ENCODE measurements around the gene SPPL2B. TPM values are rescaled to one million over a fixed set of nuclear protein-coding genes. Genes with fewer than 3 reads are reported as not detected.
"Not testable (repeated sequence)": the region's sequence is repeated elsewhere in the genome, so short reads cannot be mapped to it uniquely, and the experiment has no call there.

The SPPL2B gene
- total RNA-seq, result 117 and 119 TPM in 2 replicates
- long read RNA-seq, partial matches to known transcripts, result 0 of 1 reads
- long read RNA-seq, other reads (novel, unspliced or antisense), result 1 of 1 reads

GRCh38 chr19:2328401-2329148 lies at the start of gene SPPL2B, which contains the start of gene LSM7:
Gene SPPL2B (plus strand): TSS chr19:2328684. CDS start chr19:2328710, 26 bp downstream.
Gene LSM7 (minus strand): TSS chr19:2328586. CDS start chr19:2328566, 20 bp downstream.
- H3K36me3 Mint-ChIP-seq (ENCODE audit: low read depth), result no peaks in the 10 kb centered on the region

GRCh38 chr19:2280633-2281264 lies 47.7 kb upstream of the SPPL2B start:
- no peak overlapping the region for H3K27ac Mint-ChIP-seq (ENCODE audit: unreplicated experiment)
- DNase-seq (ENCODE audit: low read depth, low spot score), result no peak
- H3K27me3 Mint-ChIP-seq (ENCODE audit: low read depth), result peaks cover 15% of the 10 kb centered on the region
- H3K36me3 Mint-ChIP-seq (ENCODE audit: low read depth), result no peaks in the 10 kb centered on the region
- peaks cover 5% of the 10 kb centered on the region for H3K4me1 Mint-ChIP-seq
- TF ChIP-seq CTCF (conservative IDR thresholded peaks at IDR 0.05), result no peak
- no peak overlapping the region for H3K4me3 Mint-ChIP-seq
- no peaks in the 10 kb centered on the region for H3K9me3 Mint-ChIP-seq

More at GRCh38 chr19:2328401-2329148, at the start of gene SPPL2B, which contains the start of gene LSM7:
- Mint-ChIP-seq H3K27me3 (ENCODE audit: low read depth) (peaks cover 2% of the 10 kb centered on the region), H3K27ac (ENCODE audit: unreplicated experiment) (peak within 1 kb of the TSS; percentile 98), H3K9me3 (no peaks in the 10 kb centered on the region), H3K4me3 (peak within 1 kb of the TSS; percentile 95), H3K4me1 (peaks cover 45% of the 10 kb centered on the region)
- DNase-seq (ENCODE audit: low read depth, low spot score), result peak; percentile 91
- no peak for TF ChIP-seq CTCF (conservative IDR thresholded peaks at IDR 0.05)

GRCh38 chr19:2281265-2282061 lies 47.0 kb upstream of the SPPL2B start:
- H3K4me3 Mint-ChIP-seq; H3K27ac Mint-ChIP-seq (ENCODE audit: unreplicated experiment); H3K4me1 Mint-ChIP-seq; DNase-seq (ENCODE audit: low read depth, low spot score); H3K36me3 Mint-ChIP-seq (ENCODE audit: low read depth); H3K9me3 Mint-ChIP-seq: not testable (repeated sequence)
- H3K27me3 Mint-ChIP-seq (ENCODE audit: low read depth), result peaks cover 20% of the 10 kb centered on the region

DNA sequence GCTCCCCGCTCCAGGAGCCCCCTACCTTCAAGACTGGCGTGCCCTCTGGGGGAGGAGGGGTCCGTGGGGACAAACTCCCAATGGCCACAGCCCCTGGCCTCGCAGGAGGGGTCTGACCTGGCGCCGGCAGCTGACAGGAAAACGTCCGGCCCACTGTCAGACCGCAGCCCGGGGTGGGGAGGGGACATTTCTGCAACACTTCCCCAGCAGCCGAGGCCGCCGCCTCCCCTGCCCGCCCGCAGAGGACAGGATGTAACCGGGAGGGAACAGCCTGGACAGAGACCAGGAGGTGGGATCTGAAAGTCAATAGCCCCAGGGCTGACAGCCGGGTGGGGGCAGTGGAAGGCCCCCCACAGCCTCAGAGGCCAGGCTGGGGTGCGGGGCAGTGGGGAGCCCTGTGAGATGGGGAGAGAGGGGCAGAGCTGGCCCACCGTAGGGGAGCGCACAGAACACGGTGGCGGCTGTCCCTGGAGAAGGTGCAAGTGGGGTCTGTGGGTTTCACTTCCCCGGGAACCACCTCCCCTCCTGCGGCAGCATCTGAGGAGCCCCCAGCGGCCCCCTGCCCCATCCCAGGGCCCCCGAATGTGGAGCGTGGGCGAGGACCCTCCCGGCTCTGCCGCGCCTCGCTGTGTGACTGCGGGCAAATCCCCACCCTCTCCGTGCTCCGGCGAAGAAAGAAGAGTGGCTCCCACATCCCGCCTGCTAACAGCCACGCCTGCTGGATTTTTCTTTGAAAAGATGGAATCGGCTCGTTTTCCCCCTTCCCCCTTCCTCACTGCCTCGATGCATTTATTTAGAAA lies 46.2 kb upstream of the SPPL2B start, which contains the start of gene PEAK3:
TSS of gene PEAK3 (minus strand) at position 114 of the 800 bp plus-strand sequence. CDS start 1,244 bp downstream, outside the sequence.
- H3K9me3 Mint-ChIP-seq, result no peaks in the 10 kb centered on the region
- DNase-seq (ENCODE audit: low read depth, low spot score), result peak; percentile 47
- no peak for TF ChIP-seq CTCF (conservative IDR thresholded peaks at IDR 0.05)
- peak within 1 kb of the TSS; percentile 63 for H3K4me3 Mint-ChIP-seq
- H3K36me3 Mint-ChIP-seq (ENCODE audit: low read depth), result no peaks in the 10 kb centered on the region
- no peak within 1 kb of the TSS for H3K27ac Mint-ChIP-seq (ENCODE audit: unreplicated experiment)
- H3K4me1 Mint-ChIP-seq, result peaks cover 5% of the 10 kb centered on the region
- peaks cover 26% of the 10 kb centered on the region for H3K27me3 Mint-ChIP-seq (ENCODE audit: low read depth)

GRCh38 chr19:2282862-2283237 lies 45.6 kb upstream of the SPPL2B start:
- Mint-ChIP-seq H3K4me1 (peaks cover 5% of the 10 kb centered on the region), H3K27ac (ENCODE audit: unreplicated experiment) (no peak overlapping the region), H3K27me3 (ENCODE audit: low read depth) (peaks cover 32% of the 10 kb centered on the region), H3K36me3 (ENCODE audit: low read depth) (no peaks in the 10 kb centered on the region), H3K4me3 (peak overlapping the region; percentile 63), H3K9me3 (no peaks in the 10 kb centered on the region)
- DNase-seq (ENCODE audit: low read depth, low spot score), result no peak
- TF ChIP-seq CTCF (conservative IDR thresholded peaks at IDR 0.05), result no peak

Measured in neural crest cell (in vitro differentiated cells).